GM23248 (cell line): Measurements from ENCODE around the gene GFM2. TPM values are rescaled to one million over a fixed set of nuclear protein-coding genes. Genes with fewer than 3 reads are reported as not detected.
A peak's percentile ranks its signal among the peaks of the same experiment; 100 is the strongest.
"Not testable (repeated sequence)": the region's sequence is repeated elsewhere in the genome, so short reads cannot be mapped to it uniquely, and the experiment has no call there.

ENCODE experiments used
- DNase-seq: peaks from one replicate; pipeline ENCODE4 v3.0.0-alpha.2; 2015
- H2AFZ ChIP-seq: fragments of 200-600 bp; sonication (generic); 2 replicates; pipeline ENCODE4 v1.6.1; 2016; ENCODE audit warnings: antibody characterized with exemption
- H3F3A ChIP-seq: fragments of 200-600 bp; sonication (generic); 2 replicates; pipeline ENCODE4 v1.6.1; 2016; ENCODE audit warnings: mild to moderate bottlenecking, antibody characterized with exemption, mixed run types; ENCODE audit not compliant: insufficient read depth
- H3K27ac ChIP-seq: fragments of 200-600 bp; sonication (generic); 2 replicates; pipeline ENCODE4 v1.5.1; 2016; ENCODE audit warnings: mild to moderate bottlenecking
- H3K27me3 ChIP-seq: fragments of 200-600 bp; sonication (generic); replicated peaks from 2 replicates; pipeline ENCODE4 v1.6.1; 2016; ENCODE audit warnings: mild to moderate bottlenecking; ENCODE audit not compliant: insufficient read depth
- H3K36me3 ChIP-seq: fragments of 200-600 bp; sonication (generic); 2 replicates; pipeline ENCODE4 v1.6.1; 2016; ENCODE audit warnings: low read depth, mild to moderate bottlenecking
- H3K4me1 ChIP-seq: fragments of 200-600 bp; sonication (generic); 2 replicates; pipeline ENCODE4 v1.6.1; 2016; ENCODE audit warnings: mild to moderate bottlenecking; ENCODE audit not compliant: insufficient read depth
- H3K4me2 ChIP-seq: fragments of 200-600 bp; sonication (generic); one replicate; pipeline ENCODE4 v1.6.1; 2016; ENCODE audit warnings: mild to moderate bottlenecking; ENCODE audit not compliant: unreplicated experiment
- H3K4me3 ChIP-seq: fragments of 200-600 bp; sonication (generic); 2 replicates; pipeline ENCODE4 v1.5.1; 2016; ENCODE audit warnings: mild to moderate bottlenecking
- H3K79me2 ChIP-seq: fragments of 200-600 bp; sonication (generic); 2 replicates; pipeline ENCODE4 v1.6.1; 2016; ENCODE audit warnings: mild to moderate bottlenecking; ENCODE audit not compliant: insufficient read depth
- H3K9ac ChIP-seq: fragments of 200-600 bp; sonication (generic); 2 replicates; pipeline ENCODE4 v1.6.1; 2016; ENCODE audit warnings: mild to moderate bottlenecking
- H3K9me2 ChIP-seq: fragments of 200-600 bp; sonication (generic); 2 replicates; pipeline ENCODE4 v1.6.1; 2016; ENCODE audit warnings: mixed run types, mild to moderate bottlenecking, moderate library complexity; ENCODE audit not compliant: insufficient read depth
- H3K9me3 ChIP-seq: fragments of 200-600 bp; sonication (generic); one replicate; pipeline ENCODE4 v1.6.1; 2017; ENCODE audit warnings: low read depth
- H4K20me1 ChIP-seq: fragments of 200-600 bp; sonication (generic); 2 replicates; pipeline ENCODE4 v1.6.0; 2016; ENCODE audit not compliant: insufficient read depth
- EZH2 ChIP-seq: fragments of 200-600 bp; sonication (generic); IDR thresholded peaks from 2 replicates; pipeline ENCODE4 v1.6.1; 2018; ENCODE audit warnings: antibody characterized with exemption, mild to moderate bottlenecking; ENCODE audit not compliant: insufficient read depth, poor library complexity, severe bottlenecking
- EZH2phosphoT487 ChIP-seq: fragments of 200-600 bp; sonication (generic); IDR thresholded peaks from 2 replicates; pipeline ENCODE4 v1.6.1; 2018; ENCODE audit warnings: antibody characterized with exemption, moderate library complexity, mild to moderate bottlenecking, low read depth; ENCODE audit not compliant: insufficient read depth
- WGBS, 2 experiments: methylation state at CpG; one replicate each; pipeline ENCODE4 v1.1.6; 2015 to 2017; ENCODE audit warnings: low lambda C conversion rate in 2 of 2, low coverage in 1 of 2; ENCODE audit errors: missing lambda C conversion rate in 2 of 2; 5-methylcytosine and 5-hydroxymethylcytosine counted together
- in situ Hi-C: fragments of 300-500 bp; cut with MboI; formaldehyde crosslinking; loops from 2 replicates; pipeline ENCODE4 v1.15.0; 2020
- polyA plus RNA-seq: library from polyadenylated mRNA; unstranded; fragments of >200 nt; fragmentation: Nextera tagmentation; extraction: Ambion mirVana; gene quantifications from 2 replicates; pipeline ENCODE4 v1.2.1, GENCODE V29; 2016
- total RNA-seq: library from RNA; depleted of rRNA; stranded (reverse); fragments of >200 nt; shearing (Covaris generic); gene quantifications from 2 replicates; pipeline ENCODE4 v1.2.3, GENCODE V29; 2014

GFM2 gene
- total and polyA plus RNA-seq, 2 experiments from 2014 or later = 21.6 to 35.9 TPM

- H3K36me3 ChIP-seq = peaks cover 14% of the 10 kb centered on the region
- H4K20me1 ChIP-seq = no peaks in the 10 kb centered on the region
- H2AFZ ChIP-seq = no peak overlapping the region
- peak overlapping the region; percentile 85; the same call in 1 of the 2 replicates for H3K9ac ChIP-seq
- H3F3A ChIP-seq = peaks cover 27% of the 10 kb centered on the region
- H3K4me1 ChIP-seq = peaks cover 43% of the 10 kb centered on the region
- peak overlapping the region; percentile 98 for H3K4me3 ChIP-seq
- H3K9me2 ChIP-seq = no peaks in the 10 kb centered on the region
- H3K79me2 ChIP-seq = peaks cover 89% of the 10 kb centered on the region
- no peaks in the 10 kb centered on the region for H3K27me3 ChIP-seq
- in situ Hi-C loops = no loop called here
- DNase-seq = peak; percentile 13
- no peak overlapping the region for H3K27ac ChIP-seq
- no peaks in the 10 kb centered on the region for H3K9me3 ChIP-seq
- WGBS, 2 experiments = 82 to 88% methylated on average over 9 of the region's 9 CpGs
- peak overlapping the region; percentile 75 for H3K4me2 ChIP-seq
- TF ChIP-seq EZH2phosphoT487 (no peak), EZH2 (no peak)
These were observed 1.7 kb downstream of the GFM2 start for GRCh38 chr5:74765201-74765600.

DNA sequence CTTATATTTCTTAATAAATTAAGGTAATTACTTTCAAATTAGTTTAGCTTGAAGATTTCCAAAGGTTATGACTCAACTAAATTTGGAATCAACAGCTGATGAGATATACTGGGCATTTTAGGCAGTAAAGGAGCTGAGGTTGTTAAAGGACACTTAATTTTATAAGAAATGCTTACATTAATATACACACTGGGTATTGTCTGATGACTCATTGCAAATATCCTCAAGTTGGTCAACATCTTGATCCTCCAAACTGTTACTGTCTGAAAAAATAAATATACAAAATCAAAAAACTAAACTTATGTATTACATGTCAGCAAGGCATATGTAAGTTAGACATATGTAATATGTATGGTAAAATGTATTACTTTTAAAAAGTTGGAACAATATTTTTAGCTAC, 3.4 kb downstream of the GFM2 start:
- Histone ChIP-seq H3K27ac (peak overlapping the region; percentile 60), H3F3A (peaks cover 27% of the 10 kb centered on the region), H4K20me1 (no peaks in the 10 kb centered on the region), H3K4me3 (no peak overlapping the region), H3K9me3 (no peaks in the 10 kb centered on the region), H2AFZ (no peak overlapping the region), H3K27me3 (no peaks in the 10 kb centered on the region), H3K79me2 (peaks cover 85% of the 10 kb centered on the region), H3K4me2 (peak overlapping the region; percentile 34), H3K4me1 (peaks cover 43% of the 10 kb centered on the region), H3K9ac (no peak overlapping the region), H3K36me3 (peaks cover 19% of the 10 kb centered on the region), H3K9me2 (no peaks in the 10 kb centered on the region)
- TF ChIP-seq EZH2phosphoT487 (no peak), EZH2 (no peak)
- DNase-seq = peak; percentile 30
- in situ Hi-C loops = no loop called here

DNA sequence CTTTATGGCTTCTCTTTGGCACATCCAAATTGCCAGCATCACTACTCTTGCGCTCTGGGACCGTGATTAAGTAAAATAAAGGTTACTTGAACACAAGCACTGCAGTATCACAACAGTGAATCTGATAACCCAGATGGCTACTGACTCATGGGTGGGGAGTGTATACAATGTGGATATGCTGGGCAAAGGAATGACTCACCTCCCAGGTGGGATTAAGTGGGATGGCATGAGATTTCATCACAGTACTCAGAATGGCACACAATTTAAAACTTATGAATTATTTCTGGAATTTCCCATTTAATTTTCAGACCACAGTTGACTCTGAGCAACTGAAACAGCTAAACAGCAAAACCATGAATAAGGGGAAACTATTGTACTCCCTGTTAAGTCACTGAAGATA, 4.3 kb downstream of the GFM2 start:
- no peaks in the 10 kb centered on the region for H3K9me3 ChIP-seq
- peak overlapping the region; percentile 60 for H3K27ac ChIP-seq
- no peaks in the 10 kb centered on the region for H3K27me3 ChIP-seq
- peaks cover 77% of the 10 kb centered on the region for H3K79me2 ChIP-seq
- H3K9me2 ChIP-seq = no peaks in the 10 kb centered on the region
- H4K20me1 ChIP-seq = no peaks in the 10 kb centered on the region
- H2AFZ ChIP-seq = no peak overlapping the region
- H3K36me3 ChIP-seq = peaks cover 27% of the 10 kb centered on the region
- H3K9ac ChIP-seq = peak overlapping the region; percentile 11; the same call in 1 of the 2 replicates
- peaks cover 38% of the 10 kb centered on the region for H3K4me1 ChIP-seq
- 85 to 91% methylated on average over 2 of the region's 2 CpGs for WGBS, 2 experiments
- in situ Hi-C loops = no loop called here
- TF ChIP-seq EZH2phosphoT487 = no peak
- H3F3A ChIP-seq = peaks cover 27% of the 10 kb centered on the region
- DNase-seq = peak; percentile 65
- H3K4me3 ChIP-seq = no peak overlapping the region
- peak overlapping the region; percentile 34 for H3K4me2 ChIP-seq

DNA sequence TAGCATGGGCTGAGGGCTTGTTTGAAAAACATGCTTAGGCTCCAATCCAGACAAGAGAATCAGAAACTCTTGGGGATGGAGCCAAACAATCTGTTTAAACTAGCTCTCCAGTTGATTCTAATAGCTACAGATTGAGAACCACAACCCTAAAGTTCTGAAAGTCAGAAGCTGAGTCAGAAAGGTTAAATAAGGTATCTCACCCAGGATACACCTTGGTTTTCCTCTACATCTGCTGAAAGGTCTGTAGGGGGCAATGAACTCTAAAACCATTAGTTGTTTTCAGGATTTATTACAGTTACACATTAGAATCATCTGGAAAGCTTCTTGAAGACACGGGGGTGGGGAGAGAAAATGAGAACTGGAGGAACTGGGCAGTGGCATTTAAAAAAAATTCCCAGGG, 5.7 kb downstream of the GFM2 start:
- DNase-seq = no peak
- H3K36me3 ChIP-seq = peaks cover 39% of the 10 kb centered on the region
- no peak overlapping the region for H3K27ac ChIP-seq

DNA sequence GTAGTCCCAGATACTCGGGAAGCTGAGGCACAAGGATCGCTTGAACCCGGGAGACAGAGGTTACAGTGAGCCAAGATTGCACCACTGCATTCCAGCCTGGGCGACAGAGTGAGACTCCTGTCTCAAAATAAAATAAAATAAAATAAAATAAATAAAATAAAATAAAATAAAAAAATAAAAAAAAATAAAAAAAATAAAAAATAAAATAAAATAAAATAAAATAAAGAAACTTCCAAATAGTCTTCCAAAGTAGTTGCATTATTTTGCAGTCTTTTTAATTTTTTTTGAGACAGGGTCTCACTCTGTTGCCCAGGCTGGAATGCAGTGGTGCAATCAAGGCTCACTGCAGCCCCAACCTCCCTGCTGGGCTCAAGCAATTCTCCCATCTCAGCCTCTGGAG, 18.2 kb downstream of the GFM2 start:
- H3F3A ChIP-seq, H3K4me1 ChIP-seq, H3K4me2 ChIP-seq, DNase-seq, H3K9me3 ChIP-seq, H3K9me2 ChIP-seq, H3K4me3 ChIP-seq, H3K27me3 ChIP-seq, H3K9ac ChIP-seq, H4K20me1 ChIP-seq, H2AFZ ChIP-seq, H3K27ac ChIP-seq, in situ Hi-C loops: not testable (repeated sequence)
- H3K36me3 ChIP-seq = peaks cover 51% of the 10 kb centered on the region
- peaks cover 12% of the 10 kb centered on the region for H3K79me2 ChIP-seq
- 99 to 100% methylated on average over 4 of the region's 4 CpGs for WGBS, 2 experiments

More for the DNA sequence above, 5.7 kb downstream of the GFM2 start:
- no peak for TF ChIP-seq EZH2phosphoT487
- TF ChIP-seq EZH2 = no peak
- in situ Hi-C loops = no loop called here
- Histone ChIP-seq H3K9me2 (no peaks in the 10 kb centered on the region), H3K79me2 (peaks cover 72% of the 10 kb centered on the region), H3F3A (peaks cover 27% of the 10 kb centered on the region), H3K9ac (no peak overlapping the region), H3K4me3 (no peak overlapping the region), H3K27me3 (no peaks in the 10 kb centered on the region), H4K20me1 (no peaks in the 10 kb centered on the region), H2AFZ (no peak overlapping the region), H3K4me2 (no peak overlapping the region), H3K9me3 (no peaks in the 10 kb centered on the region), H3K4me1 (peaks cover 38% of the 10 kb centered on the region)
- 67 to 81% methylated on average over 1 of the region's 1 CpG for WGBS, 2 experiments
